GM15510 (cell line): ENCODE measurements around the gene THAP12.

Experiments used
- POLR2A ChIP-seq: IDR thresholded peaks from 3 replicates; pipeline ENCODE4 v1.6.1; 2011; ENCODE audit warnings: borderline replicate concordance; ENCODE audit not compliant: insufficient read length; ENCODE audit errors: extremely low read depth

The THAP12 gene

GRCh38 chr11:76391021-76391420 is 10.1 kb upstream of the THAP12 start:
- no peak for TF ChIP-seq POLR2A

DNA sequence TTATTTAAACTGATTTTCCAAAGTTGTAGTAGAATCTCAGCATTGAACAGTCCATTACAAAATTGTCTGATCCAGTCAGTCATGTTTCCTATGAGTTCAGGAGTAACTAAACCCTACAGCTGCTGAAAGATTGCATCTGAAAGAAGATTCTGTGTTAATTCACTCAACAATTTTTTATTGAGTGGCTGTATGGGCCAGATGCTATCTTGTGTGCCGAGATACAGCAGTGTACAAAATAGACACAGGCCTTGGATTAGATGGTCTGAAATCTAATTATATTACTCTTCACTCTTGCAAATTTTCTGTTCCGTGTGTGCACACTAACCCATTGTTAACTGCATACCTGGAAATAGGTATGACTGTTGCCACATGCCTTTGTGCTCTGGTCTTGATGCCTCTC is 7.5 kb upstream of the THAP12 start:
- no peak for TF ChIP-seq POLR2A

- no peak for TF ChIP-seq POLR2A
Measured at GRCh38 chr11:76385903-76386302, 5.0 kb upstream of the THAP12 start.

DNA sequence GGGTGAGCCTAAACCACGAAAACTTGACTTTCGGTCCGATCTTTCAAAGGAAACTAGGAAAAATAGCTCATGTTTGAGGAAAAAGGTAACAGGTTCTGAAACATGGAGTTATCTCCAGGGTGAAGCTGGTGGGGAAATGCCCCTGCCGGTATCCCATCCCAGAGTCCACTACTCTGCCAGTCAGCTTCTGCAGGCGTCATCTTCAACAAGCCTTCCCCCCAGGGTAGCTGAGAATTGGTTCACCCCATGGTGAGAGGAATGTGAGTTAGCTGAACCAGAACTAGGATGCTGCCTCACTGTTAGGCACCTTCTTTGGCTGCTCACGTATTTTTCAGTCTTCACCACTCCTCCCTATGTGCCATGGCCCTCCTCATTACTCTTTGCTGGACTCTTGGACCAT is 1.3 kb upstream of the THAP12 start:
- TF ChIP-seq POLR2A: no peak

DNA sequence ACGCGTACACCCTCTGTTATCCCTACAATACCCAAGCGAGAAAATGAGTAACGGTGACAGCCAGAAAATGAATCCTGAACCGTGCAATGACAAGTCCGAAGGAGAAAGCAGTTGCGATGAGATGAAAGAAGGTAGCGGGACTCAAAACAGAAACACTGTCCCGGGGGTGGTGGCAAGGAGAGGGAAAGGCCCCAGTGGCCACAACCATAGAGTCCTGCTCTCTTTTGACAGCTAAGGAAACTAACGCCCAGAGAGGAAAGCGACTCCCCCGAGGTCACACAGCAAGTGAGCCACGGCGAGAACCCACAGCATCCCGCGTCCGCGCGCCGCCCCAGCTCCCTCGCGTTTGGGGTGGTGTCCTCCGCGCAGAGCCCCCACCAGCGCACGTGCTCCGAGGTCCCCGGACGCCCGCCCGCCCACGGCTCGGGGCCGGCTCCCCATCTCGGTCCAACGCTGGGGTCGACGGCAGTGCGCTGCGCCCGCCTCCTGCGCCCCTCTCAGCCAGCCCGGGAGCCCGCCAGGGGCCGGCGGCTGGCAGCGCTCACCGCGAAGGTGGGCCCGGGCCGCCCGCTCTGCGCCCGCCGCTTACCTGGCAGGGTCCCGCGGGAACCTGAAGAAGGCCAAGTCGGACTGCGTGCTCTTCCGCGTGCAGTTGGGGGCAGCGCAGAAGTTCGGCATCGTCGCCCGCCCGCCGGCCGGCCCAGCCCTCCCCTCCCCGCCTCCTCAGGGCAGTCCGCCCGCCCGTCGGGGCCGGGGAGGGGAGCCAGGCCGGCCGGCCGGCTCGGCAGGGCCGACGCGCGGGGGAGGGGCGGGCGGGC is 564 bp downstream of the THAP12 start:
- TF ChIP-seq POLR2A: peak; percentile 20

GRCh38 chr11:76379807-76380158 is 1.1 kb downstream of the THAP12 start:
- TF ChIP-seq POLR2A: no peak

- TF ChIP-seq POLR2A: no peak
Measured at GRCh38 chr11:76376746-76377558, 4.0 kb downstream of the THAP12 start.

DNA sequence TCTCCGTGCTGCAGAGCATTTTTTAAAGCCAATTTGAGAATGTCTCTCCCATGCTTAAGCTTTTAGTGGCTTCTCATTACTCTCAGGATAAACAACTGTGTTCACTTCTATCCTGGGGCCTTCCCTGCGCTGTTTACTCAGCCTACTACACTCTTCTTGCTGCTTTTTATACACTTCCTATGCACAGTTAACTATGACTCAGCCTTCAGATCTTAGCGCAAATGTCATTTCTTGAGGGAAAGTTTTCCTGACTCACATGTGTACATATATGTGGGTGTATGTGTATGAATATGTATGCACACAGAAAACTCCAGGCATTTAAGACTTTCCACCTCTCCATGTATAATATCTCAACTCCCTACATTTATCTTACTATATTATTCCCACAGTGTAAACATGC is 9.8 kb downstream of the THAP12 start:
- no peak for TF ChIP-seq POLR2A

GRCh38 chr11:76369406-76369805 is 11.5 kb downstream of the THAP12 start:
- no peak for TF ChIP-seq POLR2A

DNA sequence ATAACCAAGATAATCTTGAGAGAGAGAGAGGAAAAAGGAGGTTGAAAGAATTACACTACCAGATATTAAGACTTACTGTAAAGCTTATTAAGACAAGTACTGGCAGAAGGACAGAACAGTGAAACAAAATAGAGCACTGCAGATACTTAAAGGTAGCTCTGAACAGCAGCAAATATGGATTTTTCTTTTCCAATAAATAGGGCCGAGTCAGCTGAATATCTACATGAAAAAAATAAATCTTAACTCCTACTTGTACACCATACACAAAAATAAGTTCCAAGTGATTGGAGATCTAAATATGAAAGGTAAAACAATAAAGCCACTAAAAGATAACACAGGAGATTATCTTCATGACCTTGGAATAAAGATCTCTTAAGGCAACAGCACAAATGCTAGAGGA is 12.4 kb downstream of the THAP12 start:
- no peak for TF ChIP-seq POLR2A

GRCh38 chr11:76365038-76365679 is 15.8 kb downstream of the THAP12 start:
- TF ChIP-seq POLR2A: no peak

GRCh38 chr11:76362716-76363115 is 18.2 kb downstream of the THAP12 start:
- TF ChIP-seq POLR2A: no peak

GRCh38 chr11:76361776-76362175 is 19.2 kb downstream of the THAP12 start:
- no peak for TF ChIP-seq POLR2A

DNA sequence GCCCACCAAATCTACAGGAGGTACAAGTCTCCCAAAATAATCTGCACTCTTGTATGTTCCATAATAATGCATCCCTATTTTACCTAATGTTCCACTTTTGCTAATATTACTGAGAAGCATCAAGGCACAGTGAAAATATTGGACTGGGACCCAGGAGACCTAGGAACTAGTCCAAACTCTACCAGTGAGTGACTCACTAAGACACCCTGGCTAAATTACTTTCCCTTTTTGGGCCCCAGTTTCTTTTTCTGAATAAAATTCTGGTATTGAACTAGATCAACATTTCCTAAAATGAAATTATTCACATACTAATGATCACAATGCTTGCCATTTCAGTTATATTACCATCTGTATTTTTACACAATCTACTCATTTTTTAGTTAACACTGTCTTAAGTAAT is 19.6 kb downstream of the THAP12 start:
- TF ChIP-seq POLR2A: no peak

DNA sequence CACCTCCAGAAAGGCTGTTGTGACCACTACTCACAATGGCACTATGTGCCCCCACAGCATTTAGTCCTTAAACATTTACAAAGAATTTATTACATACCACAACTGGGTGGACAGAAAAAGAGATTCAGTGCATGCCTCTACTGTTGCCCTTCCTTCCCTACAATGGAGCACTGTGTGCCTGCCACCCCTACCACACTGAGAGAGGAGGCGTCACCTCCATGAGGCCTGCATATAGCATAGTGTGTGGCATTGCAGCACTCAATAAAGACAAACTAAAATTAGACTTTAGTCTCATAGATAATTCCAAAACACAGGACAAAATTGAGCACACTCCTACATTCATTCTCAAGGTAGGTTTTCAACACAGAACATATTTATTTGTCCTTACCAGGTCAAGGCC is 25.8 kb downstream of the THAP12 start:
- TF ChIP-seq POLR2A: no peak
